Measurements from ENCODE around the gene NPAS3.

Gene NPAS3

GRCh38 chr14:32985866-32986265 lies 47.2 kb downstream of the NPAS3 start:
- H3K4me2 ChIP-seq (ENCODE audit: insufficient read depth, low read length), result no peak overlapping the region
- ATAC-seq (ENCODE audit: insufficient read depth, low read depth), result no peak
- no peaks in the 10 kb centered on the region for H3K9me3 ChIP-seq (ENCODE audit: insufficient read depth, low read length, severe bottlenecking)
- H3K4me3 ChIP-seq (ENCODE audit: low read depth in 1 of 2, low read length in 2 of 2), result no peak overlapping the region
- TF ChIP-seq EZH2 (IDR thresholded peaks at IDR 0.05; ENCODE audit: borderline replicate concordance, low read depth, low read length, severe bottlenecking), result no peak
- TF ChIP-seq, protein P1, sequence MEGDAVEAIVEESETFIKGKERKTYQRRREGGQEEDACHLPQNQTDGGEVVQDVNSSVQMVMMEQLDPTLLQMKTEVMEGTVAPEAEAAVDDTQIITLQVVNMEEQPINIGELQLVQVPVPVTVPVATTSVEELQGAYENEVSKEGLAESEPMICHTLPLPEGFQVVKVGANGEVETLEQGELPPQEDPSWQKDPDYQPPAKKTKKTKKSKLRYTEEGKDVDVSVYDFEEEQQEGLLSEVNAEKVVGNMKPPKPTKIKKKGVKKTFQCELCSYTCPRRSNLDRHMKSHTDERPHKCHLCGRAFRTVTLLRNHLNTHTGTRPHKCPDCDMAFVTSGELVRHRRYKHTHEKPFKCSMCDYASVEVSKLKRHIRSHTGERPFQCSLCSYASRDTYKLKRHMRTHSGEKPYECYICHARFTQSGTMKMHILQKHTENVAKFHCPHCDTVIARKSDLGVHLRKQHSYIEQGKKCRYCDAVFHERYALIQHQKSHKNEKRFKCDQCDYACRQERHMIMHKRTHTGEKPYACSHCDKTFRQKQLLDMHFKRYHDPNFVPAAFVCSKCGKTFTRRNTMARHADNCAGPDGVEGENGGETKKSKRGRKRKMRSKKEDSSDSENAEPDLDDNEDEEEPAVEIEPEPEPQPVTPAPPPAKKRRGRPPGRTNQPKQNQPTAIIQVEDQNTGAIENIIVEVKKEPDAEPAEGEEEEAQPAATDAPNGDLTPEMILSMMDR (IDR thresholded peaks at IDR 0.05; ENCODE audit: borderline replicate concordance, extremely low read depth, low read length, poor library complexity, severe bottlenecking), result no peak
- no peak overlapping the region for H3K27ac ChIP-seq (ENCODE audit: low read length)
- no peaks in the 10 kb centered on the region for H3K4me1 ChIP-seq (ENCODE audit: insufficient read depth, low read length)
- H4K20me1 ChIP-seq (ENCODE audit: insufficient read depth, low read length), result no peaks in the 10 kb centered on the region
- no peak overlapping the region for H2AFZ ChIP-seq (ENCODE audit: low read depth, low read length)
- no peaks in the 10 kb centered on the region for H3K79me2 ChIP-seq (ENCODE audit: insufficient read depth, low read length)
- no peak for DNase-seq
- H3K27me3 ChIP-seq (ENCODE audit: insufficient read depth, low read length, poor library complexity), result no peaks in the 10 kb centered on the region
- no peaks in the 10 kb centered on the region for H3K36me3 ChIP-seq (ENCODE audit: insufficient read depth, low read length)
- no peak overlapping the region for H3K9ac ChIP-seq (ENCODE audit: low read depth, low read length)

- H3K9me3 ChIP-seq (ENCODE audit: insufficient read depth, low read length, severe bottlenecking), result no peaks in the 10 kb centered on the region
- H3K9ac ChIP-seq (ENCODE audit: low read depth, low read length), result no peak overlapping the region
- ATAC-seq (ENCODE audit: insufficient read depth, low read depth) (no peak), DNase-seq (no peak)
- no peak overlapping the region for H3K4me3 ChIP-seq (ENCODE audit: low read depth in 1 of 2, low read length in 2 of 2)
- no peaks in the 10 kb centered on the region for H3K79me2 ChIP-seq (ENCODE audit: insufficient read depth, low read length)
- no peak overlapping the region for H3K27ac ChIP-seq (ENCODE audit: low read length)
- no peak overlapping the region for H2AFZ ChIP-seq (ENCODE audit: low read depth, low read length)
- no peaks in the 10 kb centered on the region for H3K36me3 ChIP-seq (ENCODE audit: insufficient read depth, low read length)
- TF ChIP-seq, protein P1 (IDR thresholded peaks at IDR 0.05; ENCODE audit: borderline replicate concordance, extremely low read depth, low read length, poor library complexity, severe bottlenecking), result no peak
- no peak for TF ChIP-seq EZH2 (IDR thresholded peaks at IDR 0.05; ENCODE audit: borderline replicate concordance, low read depth, low read length, severe bottlenecking)
- H4K20me1 ChIP-seq (ENCODE audit: insufficient read depth, low read length), result no peaks in the 10 kb centered on the region
- H3K27me3 ChIP-seq (ENCODE audit: insufficient read depth, low read length, poor library complexity), result no peaks in the 10 kb centered on the region
- H3K4me2 ChIP-seq (ENCODE audit: insufficient read depth, low read length), result no peak overlapping the region
- no peaks in the 10 kb centered on the region for H3K4me1 ChIP-seq (ENCODE audit: insufficient read depth, low read length)
Observed at GRCh38 chr14:32986791-32987540, 48.3 kb downstream of the NPAS3 start.

- TF ChIP-seq, protein P1 (IDR thresholded peaks at IDR 0.05; ENCODE audit: borderline replicate concordance, extremely low read depth, low read length, poor library complexity, severe bottlenecking), result no peak
- no peak for TF ChIP-seq EZH2 (IDR thresholded peaks at IDR 0.05; ENCODE audit: borderline replicate concordance, low read depth, low read length, severe bottlenecking)
- Histone ChIP-seq H3K4me1 (ENCODE audit: insufficient read depth, low read length) (no peaks in the 10 kb centered on the region), H3K9ac (ENCODE audit: low read depth, low read length) (no peak overlapping the region), H3K4me3 (ENCODE audit: low read depth in 1 of 2, low read length in 2 of 2) (no peak overlapping the region), H3K79me2 (ENCODE audit: insufficient read depth, low read length) (no peaks in the 10 kb centered on the region), H2AFZ (ENCODE audit: low read depth, low read length) (no peak overlapping the region), H3K27ac (ENCODE audit: low read length) (no peak overlapping the region), H3K36me3 (ENCODE audit: insufficient read depth, low read length) (no peaks in the 10 kb centered on the region), H4K20me1 (ENCODE audit: insufficient read depth, low read length) (no peaks in the 10 kb centered on the region), H3K27me3 (ENCODE audit: insufficient read depth, low read length, poor library complexity) (no peaks in the 10 kb centered on the region), H3K9me3 (ENCODE audit: insufficient read depth, low read length, severe bottlenecking) (no peaks in the 10 kb centered on the region), H3K4me2 (ENCODE audit: insufficient read depth, low read length) (no peak overlapping the region)
- ATAC-seq (ENCODE audit: insufficient read depth, low read depth), result no peak
- no peak for DNase-seq
Observed at GRCh38 chr14:32991691-32992090, 53.0 kb downstream of the NPAS3 start.

All from DND-41 (cell line).